Kidney glomerular epithelial cell (primary cell): ENCODE results near the gene CEP57.

Source experiments
- DNase-seq: peaks from one replicate; lab custom pipeline; 2025; lab: John Stamatoyannopoulos, UW

Gene CEP57

DNA sequence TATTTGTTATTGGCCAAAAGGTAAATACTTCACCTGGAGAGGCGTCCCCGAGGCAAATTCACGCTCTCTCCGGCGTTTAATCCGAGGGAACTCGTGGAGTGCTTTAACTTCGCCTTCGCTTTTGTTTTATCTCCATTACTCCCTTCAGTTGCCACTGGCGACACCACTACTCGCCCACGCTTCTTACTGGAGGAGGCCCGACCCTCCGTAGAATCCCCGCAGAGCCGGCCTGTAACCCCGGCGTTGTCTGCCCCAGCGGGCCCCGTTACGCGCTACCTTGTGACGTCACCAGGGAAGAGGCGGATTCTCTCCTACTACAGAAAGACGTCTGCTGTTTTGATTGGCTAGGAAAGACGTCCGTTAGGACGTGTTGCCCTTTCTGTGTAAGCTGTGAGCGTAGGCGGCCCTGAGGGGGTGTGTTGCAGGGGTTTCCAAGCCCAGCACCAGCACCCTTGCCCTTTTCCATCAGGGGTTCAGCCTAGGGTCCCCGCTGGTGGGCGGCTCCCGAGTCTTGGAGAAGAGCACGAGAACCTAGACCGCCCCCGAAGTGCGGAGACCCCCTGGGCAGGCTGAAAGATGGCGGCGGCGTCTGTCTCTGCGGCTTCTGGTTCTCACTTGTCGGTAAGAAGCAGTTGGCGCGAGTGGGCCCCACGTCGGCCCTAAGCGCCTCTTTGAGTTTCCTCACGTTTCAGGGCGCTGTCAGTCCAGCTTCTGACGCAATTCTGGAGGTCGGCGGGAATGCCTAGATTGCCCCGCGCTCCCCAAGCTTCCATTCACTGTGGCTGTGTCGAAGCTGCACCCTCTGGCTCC is at the start of gene CEP57:
Gene CEP57 (plus strand): TSS at position 376 of the 810 bp plus-strand sequence. CDS start 201 bp downstream, at position 577.
- DNase-seq = peak; percentile 89

DNA sequence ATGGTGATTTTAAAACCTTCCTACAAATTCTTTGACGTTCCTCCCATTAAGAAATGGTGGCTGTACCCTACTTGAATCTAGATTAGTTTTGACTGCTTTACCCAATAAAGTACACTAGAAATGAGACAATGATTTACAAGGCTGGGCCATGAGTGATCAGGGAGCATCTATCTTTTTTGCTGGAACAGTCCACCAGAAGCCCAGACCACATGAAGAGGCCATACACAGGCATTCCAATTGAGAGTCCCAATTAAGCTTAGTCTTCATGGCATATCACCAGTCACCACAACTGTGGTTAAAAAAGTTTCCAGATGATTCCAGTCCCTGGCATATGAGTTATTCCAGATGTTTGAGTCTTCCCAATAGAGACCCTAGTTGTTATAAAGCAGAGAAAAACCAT is 40.2 kb upstream of the CEP57 start:
- DNase-seq = no peak

DNA sequence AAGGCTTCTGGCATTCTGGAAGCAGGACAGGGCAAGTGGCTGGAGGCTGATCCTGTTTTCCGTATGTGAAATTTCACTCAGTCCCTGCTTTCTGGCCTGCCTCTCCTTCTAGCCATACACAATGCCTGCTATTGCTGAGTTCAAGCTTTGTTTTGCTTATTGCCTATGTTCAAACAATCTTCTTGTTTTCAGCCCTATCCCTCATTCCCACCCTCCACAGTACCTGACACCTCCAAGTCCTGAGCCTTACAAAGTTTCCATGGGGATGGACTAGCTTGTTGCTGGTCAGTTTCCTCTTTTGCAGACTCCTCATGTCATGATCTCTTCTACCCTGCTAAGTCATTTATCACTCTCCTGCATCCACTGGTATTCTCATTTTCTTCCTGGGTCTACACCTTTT is 38.8 kb upstream of the CEP57 start:
- no peak for DNase-seq

DNA sequence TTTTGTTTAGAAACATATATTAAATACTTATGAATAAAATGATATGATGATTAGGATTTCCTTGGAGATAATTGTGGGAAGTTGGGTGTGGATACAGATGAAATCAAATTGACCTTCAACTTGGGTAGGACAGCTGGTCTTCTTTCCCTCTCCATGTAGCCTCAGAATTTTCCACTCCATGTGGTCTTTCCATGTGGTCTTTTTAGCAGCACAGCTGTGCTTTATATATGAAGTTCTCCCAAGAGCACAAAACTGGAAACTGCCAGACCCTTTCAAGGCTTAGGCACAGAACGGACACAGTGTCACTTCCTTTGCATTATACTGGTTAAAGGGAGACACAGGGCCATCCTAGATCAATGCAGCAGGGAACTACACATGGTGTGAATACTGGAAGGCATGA is 29.4 kb upstream of the CEP57 start:
- DNase-seq = no peak

DNA sequence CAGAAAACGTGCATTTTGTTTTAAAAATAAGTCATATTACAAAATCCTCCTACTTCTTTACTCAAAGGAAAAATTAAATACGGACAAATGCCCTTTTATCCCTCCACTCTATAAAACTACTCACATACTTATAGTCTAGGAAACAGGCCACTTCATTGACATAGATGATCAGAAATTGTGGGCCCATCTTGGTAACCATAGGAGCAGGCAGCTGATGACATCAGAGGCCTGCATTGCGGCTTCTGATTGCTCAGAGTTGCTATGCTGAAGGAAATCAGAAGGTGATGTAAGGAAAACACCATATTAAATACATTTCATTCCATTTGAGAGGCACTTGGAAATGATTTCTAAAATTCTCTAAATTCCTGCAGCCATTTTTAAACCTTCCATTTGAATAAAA is 27.8 kb upstream of the CEP57 start:
- DNase-seq = no peak

DNA sequence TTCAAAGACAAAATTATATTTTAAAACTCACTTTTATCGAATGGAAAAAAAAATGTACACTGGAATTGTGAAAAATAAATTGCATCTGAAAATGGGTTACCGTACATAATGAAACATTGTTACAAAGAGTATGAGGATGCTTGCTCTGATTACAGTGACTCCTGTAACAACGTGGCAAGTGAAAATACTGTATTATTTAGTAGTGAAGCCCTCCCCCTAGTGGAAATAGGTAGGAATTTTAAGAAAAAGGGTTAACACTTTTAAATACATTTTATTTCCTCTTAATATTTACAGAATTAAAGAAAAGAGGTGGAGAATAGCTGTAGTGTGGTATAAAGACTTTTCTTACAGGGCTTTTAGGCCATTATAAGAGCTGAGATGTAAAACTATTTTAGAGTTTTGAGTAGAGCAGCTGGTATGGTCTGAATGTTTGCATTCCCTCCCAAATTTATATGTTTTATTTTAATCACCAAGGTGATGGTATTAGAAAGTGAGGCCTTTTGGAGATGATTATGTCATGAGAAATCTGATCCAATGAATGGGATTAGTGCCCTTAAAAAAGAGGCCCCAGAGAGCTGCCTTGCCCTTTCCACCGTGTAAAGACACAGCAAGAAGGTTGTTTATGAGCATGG is 25.9 kb upstream of the CEP57 start:
- DNase-seq = peak; percentile 16

DNA sequence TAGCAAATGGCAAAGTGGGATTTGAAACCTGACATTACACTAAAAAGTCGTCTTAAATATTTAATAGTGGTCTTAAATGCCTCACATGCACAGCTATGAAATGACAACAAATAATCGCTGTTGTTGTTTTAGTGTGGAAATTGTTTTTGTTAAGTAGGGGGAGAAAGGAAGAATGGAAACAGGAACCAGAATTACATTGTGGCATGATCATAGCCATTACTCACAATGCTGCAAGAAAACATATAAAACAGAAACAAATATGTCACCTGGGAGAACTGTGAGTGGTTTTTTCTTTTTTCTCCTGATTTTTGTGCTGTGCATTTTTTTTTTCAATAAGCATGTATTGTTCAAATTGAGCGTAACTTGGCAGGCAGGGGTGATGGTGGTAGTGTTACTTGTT is 23.6 kb upstream of the CEP57 start:
- no peak for DNase-seq

DNA sequence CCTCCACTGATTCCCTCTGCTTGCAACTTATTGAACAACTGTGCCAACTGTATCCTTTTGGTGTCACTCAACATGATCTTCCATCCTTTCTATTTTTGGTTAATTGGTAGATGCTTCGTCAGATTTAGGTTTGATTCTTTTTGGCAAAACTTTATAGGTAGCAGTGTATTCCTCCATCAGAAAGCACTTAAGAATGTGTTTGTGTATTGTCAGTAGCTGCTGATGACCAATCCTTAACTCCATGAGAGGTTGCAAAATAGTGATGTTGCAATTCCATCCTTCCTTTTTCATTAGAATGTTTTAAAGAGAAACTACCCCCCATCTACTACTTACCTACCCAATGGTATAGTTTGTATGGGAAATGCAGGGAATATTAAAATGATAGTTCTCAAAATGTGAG is 22.8 kb upstream of the CEP57 start:
- no peak for DNase-seq

DNA sequence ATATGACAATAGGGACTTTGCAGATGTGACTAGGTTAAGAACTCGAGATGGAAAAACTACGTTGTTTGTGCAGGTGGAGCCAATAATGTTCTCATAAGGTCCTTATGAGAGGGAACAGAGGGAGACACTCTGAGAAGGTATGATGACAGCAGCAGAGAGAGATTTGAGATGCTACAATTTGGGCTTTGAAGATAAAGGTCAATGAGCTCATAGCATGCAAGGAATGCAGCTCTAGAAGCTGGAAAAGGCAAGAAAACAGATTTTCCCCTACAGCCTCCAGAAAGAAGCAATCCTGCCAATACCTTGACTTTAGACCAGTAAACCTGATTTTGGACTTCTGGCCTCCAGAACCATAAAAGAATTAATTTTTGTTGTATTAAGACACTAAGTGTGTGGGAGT is 21.8 kb upstream of the CEP57 start:
- DNase-seq = no peak

DNA sequence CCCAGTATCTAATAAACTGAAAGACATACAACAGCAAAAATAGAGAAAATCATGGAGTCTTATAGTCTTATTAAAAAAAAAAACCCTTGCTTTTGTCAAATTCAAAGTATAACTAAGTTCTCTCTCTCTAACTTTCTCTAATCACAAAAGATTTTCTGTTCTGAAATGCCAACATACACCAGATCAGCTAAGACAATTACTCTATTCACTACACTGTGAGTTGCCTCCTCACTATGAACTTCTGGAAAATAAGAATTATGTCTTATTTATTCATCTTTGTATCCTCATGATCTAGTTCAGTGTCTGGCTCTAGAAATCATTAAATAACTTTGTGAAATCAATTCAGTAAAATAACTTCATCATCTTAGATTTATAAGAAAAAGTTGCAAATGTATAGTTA is 13.4 kb upstream of the CEP57 start:
- no peak for DNase-seq

DNA sequence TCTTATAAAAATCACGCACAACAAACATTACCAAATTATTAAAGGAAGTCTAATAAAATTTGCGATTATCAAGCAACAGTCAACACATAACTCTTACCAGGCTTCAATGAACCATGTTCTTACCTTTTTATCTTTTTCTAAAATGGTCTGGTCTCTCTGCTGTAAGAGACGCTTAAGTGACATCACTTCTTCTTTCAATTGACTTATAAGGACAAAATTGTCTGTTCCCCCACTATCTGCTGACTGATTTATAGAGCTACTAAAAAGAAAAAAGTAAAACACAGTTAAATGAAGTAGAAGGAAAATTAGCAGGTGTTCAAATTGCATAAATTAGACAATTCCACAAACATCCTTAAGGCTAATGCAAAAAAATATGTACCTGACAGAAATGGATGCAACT is 11.6 kb upstream of the CEP57 start:
- no peak for DNase-seq

DNA sequence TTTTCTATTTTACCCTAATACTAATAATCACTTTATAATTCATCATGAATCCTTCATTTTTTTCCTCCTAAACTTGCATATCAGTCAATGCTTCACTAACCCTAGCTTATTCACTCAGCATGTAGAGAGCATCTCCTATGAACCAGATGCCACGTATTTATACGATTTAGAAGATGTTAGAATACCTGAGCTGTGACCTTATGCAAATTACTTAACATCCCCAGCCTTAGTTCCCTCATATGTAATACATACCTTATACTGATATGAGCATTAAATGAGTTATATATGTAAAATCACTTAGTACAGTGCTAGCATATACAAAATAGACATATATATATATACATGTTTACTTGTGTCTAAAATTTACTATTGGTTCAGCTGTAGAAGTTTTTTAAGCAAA is 9.8 kb upstream of the CEP57 start:
- no peak for DNase-seq

DNA sequence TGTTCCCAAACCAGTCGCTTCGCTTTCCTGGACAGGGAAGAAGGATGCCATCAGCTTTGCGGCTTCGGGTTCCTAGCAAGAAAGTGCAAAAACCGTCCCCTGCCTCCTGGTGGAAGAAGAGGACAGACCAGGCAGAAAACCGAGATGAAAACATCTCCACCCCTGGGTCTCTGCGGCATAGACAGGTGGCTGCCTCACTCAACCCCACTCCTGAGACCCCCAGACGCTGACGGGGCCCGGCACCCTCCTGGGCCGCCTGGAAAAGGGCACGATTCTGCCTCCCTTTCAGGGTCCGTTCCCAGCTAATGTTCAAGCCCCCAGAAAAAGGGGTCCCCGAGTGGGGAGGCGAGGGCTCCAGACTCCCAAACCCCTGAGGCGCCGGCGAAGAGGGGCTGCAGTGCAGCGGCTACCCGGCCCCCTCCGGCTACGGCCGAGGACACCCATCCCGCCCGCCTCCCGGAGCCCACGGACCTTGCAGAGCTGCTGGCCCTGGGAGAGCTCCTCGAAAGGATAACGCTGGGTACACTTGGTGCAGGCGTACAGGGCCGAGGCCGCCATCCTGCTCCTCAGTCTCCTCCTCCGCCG is 1.3 kb upstream of the CEP57 start:
- DNase-seq = no peak

DNA sequence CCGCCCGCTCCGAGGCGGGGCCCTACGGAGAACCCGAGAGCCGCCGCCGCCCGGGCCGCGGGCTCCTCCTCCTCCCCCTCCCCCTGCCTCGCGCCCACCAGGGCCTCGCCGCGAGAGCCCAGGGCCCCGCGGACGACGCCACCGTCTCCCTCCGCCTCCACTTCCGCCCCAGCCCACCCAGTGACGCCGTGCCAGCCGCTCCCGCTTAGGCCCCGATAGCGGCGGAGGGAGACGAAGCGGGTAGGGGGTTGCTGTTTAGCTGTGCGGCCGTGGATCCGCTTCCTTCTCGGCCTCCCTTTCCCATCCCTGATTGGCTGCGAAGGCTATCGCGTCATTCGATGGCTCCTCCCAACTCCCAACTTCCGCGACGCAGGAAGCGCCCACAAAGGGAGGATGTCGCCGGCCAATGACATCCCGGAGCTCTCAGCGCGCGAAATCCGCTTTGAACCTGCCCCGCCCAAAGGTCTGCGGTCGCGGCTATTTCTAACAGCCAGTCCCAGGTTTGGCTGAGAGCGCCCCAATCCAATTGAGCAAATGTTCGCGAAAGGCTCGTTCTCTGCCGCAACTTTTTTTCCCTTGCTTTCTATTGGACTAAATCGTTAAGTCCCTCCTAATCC is 684 bp upstream of the CEP57 start, which contains the start of gene FAM76B:
Gene FAM76B (minus strand): TSS at position 277 of the 617 bp plus-strand sequence. CDS start 304 bp downstream, outside the sequence.
- peak; percentile 97 for DNase-seq

DNA sequence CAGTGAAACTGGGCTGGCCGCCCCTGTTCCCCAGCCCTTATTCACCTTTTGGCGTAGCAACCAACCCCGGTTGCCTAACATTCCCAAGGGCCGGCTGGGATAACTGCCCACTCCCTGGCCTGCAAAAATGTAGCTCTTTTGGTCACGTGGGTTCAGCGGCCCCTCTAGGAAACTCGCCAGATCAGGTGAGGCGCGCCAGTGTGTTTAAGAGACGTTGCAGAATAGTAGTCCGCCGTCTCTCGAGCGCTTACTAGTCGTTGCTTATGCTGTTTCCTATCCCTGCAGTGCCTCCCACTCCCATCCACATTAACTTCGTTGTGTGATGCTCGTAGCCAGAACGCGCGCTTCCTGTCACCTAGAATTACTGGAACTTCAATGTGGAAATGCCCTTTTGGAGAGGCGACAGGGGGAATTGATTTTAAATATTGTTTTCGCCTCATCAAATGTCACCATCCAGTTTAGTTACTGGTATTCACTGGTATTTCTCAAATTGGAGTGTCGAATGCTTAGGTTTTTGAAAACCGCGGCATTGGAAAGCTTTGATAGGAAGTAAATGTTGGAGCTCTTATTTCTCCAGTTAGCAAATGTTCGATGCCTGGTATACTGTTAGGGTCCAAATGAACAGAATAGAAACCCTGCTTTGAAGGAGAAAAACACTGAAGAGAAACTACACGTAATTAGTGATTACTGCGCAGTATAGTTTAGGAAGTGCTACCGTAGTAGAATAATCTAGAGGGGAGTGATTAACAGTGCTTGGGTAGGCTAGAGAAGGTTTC is 823 bp downstream of the CEP57 start:
- peak; percentile 12 for DNase-seq

DNA sequence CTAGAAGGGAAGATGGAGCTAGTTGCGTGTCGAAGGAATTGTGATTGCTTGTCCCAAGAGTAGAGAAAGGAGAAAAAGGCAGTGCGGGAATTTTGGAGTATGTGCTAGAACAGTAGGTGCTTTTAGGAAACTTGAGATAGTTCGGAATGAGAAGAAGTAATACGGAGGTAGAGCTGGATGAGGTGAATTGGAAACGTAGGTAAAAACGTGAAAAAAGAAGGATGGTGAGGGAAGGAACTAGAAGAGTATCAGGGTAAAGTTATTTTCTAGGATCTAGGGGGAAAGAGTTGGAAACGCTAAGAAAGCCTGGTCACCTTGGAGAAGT is 1.4 kb downstream of the CEP57 start:
- DNase-seq = no peak

DNA sequence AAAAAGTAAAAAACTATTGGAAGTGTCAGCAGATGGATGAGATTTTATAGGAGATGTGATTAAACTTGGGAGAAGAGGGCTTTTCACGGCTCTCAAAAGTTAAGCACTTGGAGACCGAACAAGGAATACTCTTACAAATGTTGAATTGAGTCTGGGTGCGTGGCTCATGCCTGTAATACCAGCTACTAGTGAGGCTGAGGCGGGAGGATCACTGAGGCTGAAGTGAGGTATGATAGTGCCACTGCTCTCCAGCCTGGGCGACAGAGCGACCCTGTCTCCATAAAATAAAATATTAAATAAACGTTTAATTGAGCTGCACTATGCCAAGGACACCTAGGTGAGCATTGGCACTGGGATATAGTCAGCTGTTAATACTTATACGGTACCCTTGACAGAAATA is 1.9 kb downstream of the CEP57 start:
- no peak for DNase-seq

DNA sequence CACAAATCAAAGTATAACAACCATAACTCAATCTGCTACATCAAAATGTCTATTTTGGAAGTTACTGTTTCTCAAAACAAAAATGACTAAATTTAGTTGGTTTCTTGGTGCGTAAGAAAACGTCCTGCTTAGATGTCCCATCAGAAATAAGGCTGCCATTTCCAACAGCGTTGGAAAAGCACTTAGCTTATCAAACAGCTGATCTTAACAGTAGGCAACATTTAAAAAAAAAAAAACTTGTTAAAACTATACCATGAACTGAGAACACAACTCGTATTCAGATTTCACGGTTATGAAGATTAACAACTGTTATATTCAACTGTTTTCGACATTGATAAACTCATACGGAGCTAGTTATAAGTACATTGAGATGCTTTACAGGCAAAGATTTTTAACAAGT is 2.4 kb downstream of the CEP57 start:
- DNase-seq = no peak

DNA sequence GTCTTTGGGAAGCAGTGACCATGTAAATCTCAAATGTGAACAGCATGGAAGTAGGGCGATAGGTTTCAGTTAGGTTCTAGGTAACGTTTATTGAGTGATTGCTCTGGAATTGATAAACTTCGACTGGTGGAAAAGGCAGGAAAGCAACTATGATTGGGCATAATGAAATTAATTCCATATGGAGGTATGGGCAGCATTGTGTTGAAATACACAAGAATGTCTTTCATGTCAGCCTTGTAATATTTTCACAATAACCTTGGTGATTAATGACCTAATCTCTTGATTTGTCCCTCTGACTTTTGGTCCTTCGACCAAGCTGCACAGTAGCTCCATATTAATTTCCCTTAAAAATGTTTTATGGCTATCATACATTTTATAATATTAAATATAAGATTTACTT is 2.8 kb downstream of the CEP57 start:
- no peak for DNase-seq

DNA sequence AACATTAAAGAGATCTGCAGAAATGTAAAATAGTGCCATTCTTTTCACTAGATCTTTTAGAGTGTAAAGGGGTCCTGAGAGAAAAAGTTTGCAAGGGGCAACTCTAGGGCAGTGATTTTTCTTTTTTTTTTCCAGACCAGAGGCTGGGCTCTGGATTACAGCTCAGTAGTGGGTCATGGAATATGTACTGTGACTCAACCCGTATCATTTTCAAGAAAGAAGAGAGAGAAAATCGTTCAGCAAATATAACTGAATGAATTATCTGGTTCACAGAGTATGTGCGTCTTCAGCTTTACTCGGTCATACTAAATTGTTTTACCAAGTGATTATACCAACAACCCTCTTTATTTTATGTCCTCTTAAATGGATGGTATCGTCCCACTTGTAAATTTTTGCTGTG is 3.8 kb downstream of the CEP57 start:
- DNase-seq = no peak

DNA sequence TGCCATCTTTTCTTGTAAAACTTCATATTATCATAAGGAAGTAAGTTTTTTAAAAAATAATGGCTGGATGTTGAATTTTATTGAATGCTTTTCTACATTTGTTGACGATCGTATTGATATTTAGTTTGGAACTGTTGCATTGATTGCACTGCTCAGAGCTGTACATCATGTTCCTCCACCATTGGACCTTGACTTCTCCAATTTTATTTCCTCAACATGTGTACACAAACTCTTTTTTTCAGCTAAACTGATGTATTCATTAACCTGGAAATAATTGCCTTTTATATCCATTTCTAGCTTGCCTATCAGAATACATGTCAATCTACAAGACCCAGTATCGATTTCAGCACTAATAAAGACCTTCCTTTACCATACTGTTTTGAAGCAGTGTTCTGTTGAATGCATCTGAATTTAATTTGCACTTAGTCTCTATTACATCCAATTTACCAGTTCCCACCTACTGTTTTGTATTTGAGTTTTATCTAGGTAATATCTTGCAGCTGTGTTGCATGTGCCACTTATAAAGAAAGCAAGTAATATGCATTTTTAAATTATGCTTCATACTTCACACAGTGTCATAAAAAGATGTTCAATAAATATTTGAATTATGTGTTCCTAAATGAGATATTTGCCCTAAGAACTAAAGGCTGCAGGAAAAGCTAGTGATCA is 5.5 kb downstream of the CEP57 start:
- DNase-seq = no peak

DNA sequence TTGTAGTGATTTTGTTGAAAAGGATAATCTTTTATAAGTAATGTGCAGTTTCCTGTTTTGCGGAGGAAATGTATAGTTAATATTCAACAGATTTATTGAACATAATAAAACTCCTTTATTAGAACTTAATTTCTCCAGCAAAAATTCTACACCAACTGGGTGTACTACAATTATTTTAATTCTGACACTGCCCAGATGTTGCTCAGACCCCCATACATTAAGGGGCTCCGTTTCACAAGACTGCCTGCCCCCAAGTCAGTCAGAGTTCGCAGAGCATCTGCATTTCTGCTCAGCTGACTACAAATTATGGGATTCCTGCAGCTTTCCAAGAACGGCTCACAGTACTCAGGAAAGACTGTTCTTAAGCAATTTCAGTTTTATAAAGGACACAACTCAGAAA is 6.2 kb downstream of the CEP57 start:
- DNase-seq = no peak
